GM18519 (cell line): Measurements from ENCODE around the gene IDH2.
"Not testable (repeated sequence)": the region's sequence is repeated elsewhere in the genome, so short reads cannot be mapped to it uniquely, and the experiment has no call there.

Experiments
- ATAC-seq: cut with Tn5 transposase; IDR thresholded peaks from one replicate; pipeline ENCODE4 v1.9.1; 2021; ENCODE audit warnings: mild to moderate bottlenecking, moderate library complexity; ENCODE audit not compliant: unreplicated experiment, low FRiP score

The IDH2 gene

GRCh38 chr15:90087454-90088154 is 14.7 kb downstream of the IDH2 start:
- no peak for ATAC-seq

DNA sequence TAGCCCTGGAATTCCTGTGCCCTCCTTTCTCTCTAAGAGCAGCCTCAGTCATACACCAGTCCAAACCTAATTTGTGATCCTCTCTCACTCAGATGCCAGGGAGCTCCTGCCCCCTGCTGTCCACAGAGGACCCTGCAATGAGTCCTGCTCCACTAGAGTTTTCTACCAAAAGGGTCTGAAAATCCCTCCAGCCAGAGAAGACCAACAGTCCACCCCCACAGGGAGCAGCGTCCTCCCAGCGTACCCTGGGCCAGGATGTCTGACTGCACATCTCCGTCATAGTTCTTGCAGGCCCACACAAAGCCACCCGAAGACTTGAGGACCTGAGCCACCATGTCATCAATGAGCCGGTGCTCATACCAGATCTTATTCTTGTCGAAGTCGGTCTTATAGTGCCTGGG is 15.4 kb downstream of the IDH2 start:
- no peak for ATAC-seq

DNA sequence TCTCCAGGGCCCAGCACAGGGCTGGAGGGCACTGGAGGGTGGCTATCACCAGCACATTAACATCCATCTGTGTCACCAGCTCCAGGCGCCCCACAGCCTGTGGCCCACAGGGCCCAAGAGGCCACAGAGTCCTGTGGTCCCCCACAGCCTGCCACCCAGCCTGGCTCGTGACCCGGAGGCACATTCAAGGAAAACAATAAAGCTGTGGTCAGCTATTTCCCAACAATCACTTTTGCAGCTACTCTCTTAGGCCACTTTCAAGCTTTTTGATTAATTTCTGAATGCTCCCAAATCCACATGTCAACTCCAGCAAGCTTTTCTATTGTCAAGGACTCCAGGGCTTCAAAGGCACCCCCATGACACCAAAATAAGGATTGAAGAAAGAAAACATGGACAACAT is 16.7 kb downstream of the IDH2 start:
- ATAC-seq: no peak

- no peak for ATAC-seq
Measured at GRCh38 chr15:90084876-90085423, 17.3 kb downstream of the IDH2 start.

DNA sequence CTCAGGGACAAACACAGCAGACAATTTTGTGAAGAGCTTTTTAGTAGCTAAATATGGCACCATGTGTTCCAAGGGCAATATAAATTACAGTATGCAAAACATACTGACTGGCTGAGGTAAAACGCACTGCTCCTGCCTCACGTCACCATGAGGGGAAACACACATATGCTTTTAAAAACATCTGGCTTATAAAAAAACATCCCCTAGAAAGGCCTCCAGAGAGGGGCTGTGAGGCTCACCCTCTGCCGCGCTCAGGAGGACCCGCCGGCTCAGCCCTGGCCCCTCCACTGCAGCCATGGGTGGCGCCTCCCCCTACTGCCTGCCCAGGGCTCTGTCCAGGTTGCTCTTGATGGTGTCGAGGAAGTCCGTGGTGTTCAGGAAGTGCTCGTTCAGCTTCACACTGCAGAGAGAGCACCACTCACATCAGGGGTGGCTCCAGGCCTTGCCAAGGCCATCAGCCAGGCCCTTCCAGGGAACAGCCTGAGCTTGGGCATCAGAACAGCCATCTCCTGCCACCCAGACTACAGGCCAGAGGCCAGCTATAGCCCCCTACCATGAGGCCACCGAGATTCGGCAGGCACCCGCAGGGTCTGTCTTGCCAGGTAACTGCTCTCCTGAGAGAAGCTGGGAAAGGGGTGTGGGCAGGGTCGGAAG is 18.2 kb downstream of the IDH2 start:
- no peak for ATAC-seq

GRCh38 chr15:90083419-90083818 is 18.8 kb downstream of the IDH2 start:
- ATAC-seq: no peak

- ATAC-seq: no peak
Measured at GRCh38 chr15:90082140-90082715, 20.0 kb downstream of the IDH2 start.

- ATAC-seq: no peak
Measured at GRCh38 chr15:90080818-90081393, 21.4 kb downstream of the IDH2 start.

GRCh38 chr15:90080458-90080755 is 21.9 kb downstream of the IDH2 start:
- no peak for ATAC-seq

DNA sequence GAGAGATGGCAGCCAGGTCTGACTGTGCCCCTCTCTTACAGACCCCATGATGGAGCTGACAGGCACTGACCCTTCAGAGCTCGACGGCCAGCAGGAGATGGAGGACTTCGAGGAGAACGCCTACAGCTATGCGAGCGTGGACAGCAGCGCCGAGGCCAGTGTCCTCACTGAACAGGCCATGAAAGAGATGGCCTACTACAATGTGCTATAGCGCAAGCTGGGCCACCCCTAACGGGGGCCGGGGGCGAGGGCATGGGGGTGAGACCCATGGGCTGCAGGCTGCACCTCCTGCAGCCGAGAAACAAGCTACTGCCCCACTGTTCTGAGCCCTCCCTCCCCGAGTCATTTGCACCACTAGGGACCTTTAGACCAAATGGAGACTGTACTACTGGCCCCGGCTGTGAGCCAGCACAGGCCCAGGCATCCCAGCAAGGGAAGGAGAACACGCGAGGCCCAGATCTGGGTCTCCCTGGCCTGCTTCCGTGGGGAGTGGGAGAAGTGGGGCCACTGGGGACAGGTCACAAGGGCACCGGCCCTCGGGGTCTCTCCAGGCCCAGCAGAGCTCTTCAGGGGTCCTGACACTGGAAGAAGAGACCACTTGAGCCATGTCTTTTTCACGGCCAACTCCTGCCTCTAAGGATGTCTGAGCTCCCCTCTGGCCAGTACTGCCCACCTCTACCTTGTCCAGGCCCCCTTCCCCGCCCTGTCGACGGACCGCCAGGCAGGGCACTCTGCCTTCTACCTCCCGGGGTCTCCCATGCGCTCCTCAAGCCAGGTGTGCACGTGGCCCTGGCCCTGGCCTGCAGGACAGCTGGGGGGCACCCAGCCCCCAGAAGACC is 22.4 kb downstream of the IDH2 start:
- ATAC-seq: no peak

DNA sequence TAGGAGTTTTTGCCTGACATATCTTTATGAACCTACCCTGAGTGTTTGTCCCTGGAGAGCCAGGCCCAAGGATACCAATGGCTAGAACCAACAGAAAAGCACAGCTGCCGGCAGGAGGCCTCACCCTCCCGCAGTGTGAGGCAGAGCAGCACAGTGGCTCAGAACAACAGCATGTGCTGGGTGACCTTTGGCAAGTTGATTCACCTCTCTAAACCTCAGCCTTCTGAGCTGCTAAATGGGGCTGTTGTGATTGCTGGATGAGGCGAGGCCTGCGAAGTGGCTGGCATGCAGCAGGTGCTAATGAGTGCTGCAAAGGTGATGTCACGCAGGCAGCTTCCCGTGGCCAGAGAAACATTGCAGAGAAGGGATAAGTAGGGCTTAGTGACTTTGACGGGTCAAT is 23.3 kb downstream of the IDH2 start:
- no peak for ATAC-seq

GRCh38 chr15:90076716-90077115 is 25.6 kb downstream of the IDH2 start:
- ATAC-seq: no peak

GRCh38 chr15:90075420-90076289 is 26.6 kb downstream of the IDH2 start:
- no peak for ATAC-seq

DNA sequence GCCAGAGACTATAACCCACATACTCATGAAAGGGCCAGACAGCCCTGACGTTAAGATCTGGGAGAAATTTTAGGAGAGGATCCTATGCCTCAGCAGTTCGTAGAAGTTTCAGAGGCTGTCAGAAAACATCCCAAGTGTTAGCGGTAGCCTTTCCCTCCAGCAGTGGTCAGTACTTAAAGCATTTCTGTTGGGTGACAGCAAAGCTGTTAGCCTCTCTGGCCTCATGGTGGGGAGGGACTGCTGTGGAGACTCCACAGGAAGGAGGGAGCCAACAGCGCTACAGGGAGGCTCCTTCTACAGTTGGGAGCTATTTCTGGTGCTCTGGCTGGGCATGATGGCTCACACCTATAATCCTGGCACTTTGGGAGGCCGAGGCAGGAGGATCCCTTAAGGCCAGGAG is 27.4 kb downstream of the IDH2 start:
- no peak for ATAC-seq

DNA sequence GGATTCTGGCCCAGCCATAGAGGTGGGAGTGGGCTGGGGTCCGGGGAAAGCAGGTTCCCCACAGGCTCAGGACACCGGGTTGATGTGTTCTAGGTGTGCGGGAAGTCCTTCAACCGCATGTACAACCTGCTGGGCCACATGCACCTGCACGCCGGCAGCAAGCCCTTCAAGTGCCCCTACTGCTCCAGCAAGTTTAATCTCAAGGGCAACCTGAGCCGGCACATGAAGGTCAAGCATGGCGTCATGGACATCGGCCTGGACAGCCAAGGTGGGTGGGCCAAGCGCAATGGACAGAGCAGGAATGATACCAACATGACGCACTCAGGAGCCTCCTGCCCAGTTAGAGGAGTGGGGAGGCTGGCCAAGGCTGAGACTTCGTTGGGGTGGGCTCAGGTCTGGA is 28.2 kb downstream of the IDH2 start:
- no peak for ATAC-seq

- no peak for ATAC-seq
Measured at GRCh38 chr15:90072978-90073640, 29.2 kb downstream of the IDH2 start.

DNA sequence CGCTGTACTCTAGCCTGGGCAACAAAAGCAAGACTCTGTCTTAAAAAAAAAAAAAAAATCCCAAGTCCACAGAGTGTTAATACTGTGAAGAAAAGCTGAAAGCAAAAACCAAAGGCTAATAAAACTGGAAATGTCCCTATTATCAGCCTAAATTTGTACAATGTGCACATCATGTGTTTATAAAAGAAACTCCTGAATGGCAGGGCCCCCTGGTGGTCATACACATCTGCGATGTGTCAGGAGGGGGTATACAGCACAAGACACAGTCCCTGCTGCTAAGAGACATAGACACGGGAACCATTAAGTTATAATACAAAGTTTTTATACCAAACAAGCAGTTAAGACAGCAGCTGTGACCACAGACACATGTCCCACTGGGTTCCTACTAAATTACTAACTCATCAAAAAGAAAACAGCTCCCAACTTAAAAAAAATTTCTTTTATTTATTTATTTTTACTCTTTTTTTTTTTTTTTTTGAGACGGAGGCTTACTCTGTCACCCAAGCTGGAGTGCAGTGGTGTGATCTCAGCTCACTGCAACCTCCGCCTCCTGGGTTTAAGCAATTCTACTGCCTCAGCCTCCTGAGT is 31.0 kb downstream of the IDH2 start:
- no peak for ATAC-seq

DNA sequence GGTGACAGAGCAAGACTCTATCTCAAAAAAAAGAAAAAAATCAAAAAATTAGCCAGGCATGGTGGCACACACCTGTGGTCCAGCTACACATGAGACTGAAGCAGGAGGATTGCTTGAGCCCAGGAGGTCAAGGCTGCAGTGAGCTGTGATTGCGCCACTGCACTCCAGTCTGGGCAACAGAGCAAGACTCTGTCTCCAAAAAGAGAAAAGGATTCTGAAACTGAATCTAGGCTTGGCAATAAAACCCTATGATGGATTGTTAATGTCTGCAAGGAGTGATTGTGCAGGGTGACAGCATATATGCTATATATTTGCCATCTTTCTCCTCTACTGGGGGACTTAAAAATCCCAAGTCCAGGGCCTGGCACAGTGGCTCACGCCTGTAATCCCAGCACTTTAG is 31.6 kb downstream of the IDH2 start:
- ATAC-seq: not testable (repeated sequence)
